GM13976 (cell line): Measurements from ENCODE around the gene TRPM8.

Source experiments
- DNase-seq: peaks from one replicate; pipeline ENCODE4 v3.0.0; 2012; ENCODE audit warnings: low spot score
- CTCF ChIP-seq: IDR thresholded peaks from 2 replicates; pipeline ENCODE4 v1.5.1; 2012; ENCODE audit warnings: borderline replicate concordance, mild to moderate bottlenecking; ENCODE audit not compliant: insufficient read depth; ENCODE audit errors: extremely low read depth, missing control alignments, control extremely low read depth
- in situ Hi-C: fragments of 300-500 bp; cut with MboI; formaldehyde crosslinking; loops from one replicate; pipeline ENCODE4 v1.12.0; 2022; ENCODE audit warnings: low sequenced_read_pairs, mixed read lengths, inconsistent platforms; ENCODE audit not compliant: unreplicated experiment

The TRPM8 gene

DNA sequence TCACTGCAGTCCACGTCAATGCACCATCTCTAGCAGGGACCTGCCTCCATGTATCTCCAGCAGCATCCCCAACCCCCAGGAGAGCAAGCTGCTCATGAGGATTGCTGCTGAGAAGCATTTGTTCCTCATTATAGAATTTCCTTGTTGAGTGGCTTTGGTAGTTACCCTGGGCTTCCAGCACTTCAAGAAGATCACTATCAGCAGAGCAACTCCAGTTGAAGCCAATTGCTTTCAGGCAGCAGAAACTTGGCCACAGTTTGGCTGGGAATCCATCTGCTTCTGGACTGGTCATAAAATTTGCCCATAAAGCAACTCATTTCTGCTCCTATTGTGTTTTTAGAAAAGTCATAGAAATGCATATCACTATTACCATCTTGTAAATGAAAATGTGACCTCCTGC lies 17.4 kb downstream of the TRPM8 start:
- DNase-seq = no peak
- no peak for TF ChIP-seq CTCF

DNA sequence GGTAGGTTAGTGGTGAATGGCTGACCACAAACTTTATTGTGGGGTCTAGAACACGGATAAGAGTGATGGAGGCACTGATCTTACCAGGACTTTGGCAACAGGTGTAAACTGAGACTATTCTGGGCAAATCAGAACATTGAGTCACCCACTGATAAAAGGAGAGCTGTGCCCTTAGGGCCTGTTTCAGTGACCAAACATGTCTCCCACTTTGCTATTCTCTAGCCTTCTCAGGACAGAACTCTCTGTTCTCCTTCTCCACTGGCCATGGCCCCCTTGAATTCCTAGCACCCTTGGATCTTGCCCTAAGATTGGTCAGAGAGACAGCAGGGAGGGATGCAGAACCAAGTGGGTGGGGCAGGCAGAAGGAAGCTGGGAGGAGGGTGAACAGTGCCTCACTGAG lies 18.3 kb downstream of the TRPM8 start:
- in situ Hi-C loops = no loop called here

More for the DNA sequence above, 17.4 kb downstream of the TRPM8 start:
- in situ Hi-C loops = no loop called here

GRCh38 chr2:233936089-233936488 lies 18.9 kb downstream of the TRPM8 start:
- no peak for TF ChIP-seq CTCF
- in situ Hi-C loops = no loop called here
- no peak for DNase-seq

More for the DNA sequence above, 18.3 kb downstream of the TRPM8 start:
- no peak for TF ChIP-seq CTCF
- DNase-seq = no peak

- in situ Hi-C loops = no loop called here
- TF ChIP-seq CTCF = no peak
- no peak for DNase-seq
Observed at GRCh38 chr2:233938676-233939370, 21.6 kb downstream of the TRPM8 start.

- TF ChIP-seq CTCF = no peak
- DNase-seq = no peak
Observed at GRCh38 chr2:233940376-233941276, 23.5 kb downstream of the TRPM8 start.

DNA sequence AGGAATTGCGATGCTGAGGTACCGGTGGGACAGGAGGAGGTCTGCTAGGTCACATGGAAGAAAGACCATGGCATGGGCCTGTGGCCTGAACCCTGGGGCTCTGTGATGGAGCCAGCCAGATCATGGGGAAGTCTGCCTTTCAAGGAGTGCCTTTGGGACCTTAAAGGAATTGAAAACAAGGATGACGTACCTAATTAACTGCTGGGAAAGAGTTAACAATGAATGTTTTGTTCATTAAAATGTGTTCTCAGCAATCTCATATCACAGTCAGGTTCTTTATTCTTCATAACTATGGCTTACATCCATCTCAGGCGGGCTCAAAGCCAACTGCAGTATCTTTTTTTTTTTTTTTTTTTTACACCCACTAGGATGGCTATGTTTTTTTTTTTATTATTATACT lies 25.6 kb downstream of the TRPM8 start:
- DNase-seq = no peak
- TF ChIP-seq CTCF = no peak
- in situ Hi-C loops = no loop called here

More at GRCh38 chr2:233940376-233941276, 23.5 kb downstream of the TRPM8 start:
- in situ Hi-C loops = no loop called here
